GM12801 (cell line): Measurements from ENCODE around the gene TMEM92.

Experiments used
- CTCF ChIP-seq: IDR thresholded peaks from one replicate; pipeline ENCODE4 v1.5.1; 2011; ENCODE audit warnings: control low read depth; ENCODE audit not compliant: insufficient read length; ENCODE audit errors: extremely low read depth

The TMEM92 gene

GRCh38 chr17:50289991-50290702, 15.9 kb downstream of the TMEM92 start:
- TF ChIP-seq CTCF, result no peak

- TF ChIP-seq CTCF, result no peak
Observed at GRCh38 chr17:50290933-50291332, 16.7 kb downstream of the TMEM92 start.

- TF ChIP-seq CTCF, result no peak
Observed at GRCh38 chr17:50292465-50292864, 18.2 kb downstream of the TMEM92 start.

GRCh38 chr17:50295021-50295420, 20.8 kb downstream of the TMEM92 start:
- TF ChIP-seq CTCF, result no peak

GRCh38 chr17:50297407-50297865, 23.2 kb downstream of the TMEM92 start:
- TF ChIP-seq CTCF, result no peak

GRCh38 chr17:50298018-50298417, 23.8 kb downstream of the TMEM92 start:
- no peak for TF ChIP-seq CTCF

GRCh38 chr17:50299776-50300175, 25.5 kb downstream of the TMEM92 start:
- TF ChIP-seq CTCF, result no peak
